Loucy (cell line): Measurements from ENCODE around the gene LUC7L.

Experiments used
- CTCF ChIP-seq: fragments of 200-600 bp; sonication (generic); conservative IDR thresholded peaks from 2 replicates; pipeline ENCODE4 v1.5.1; 2014; ENCODE audit warnings: mild to moderate bottlenecking, antibody characterized with exemption, low read length
- EZH2phosphoT487 ChIP-seq: fragments of 200-600 bp; IDR thresholded peaks from 2 replicates; pipeline ENCODE4 v1.6.1; 2018; ENCODE audit warnings: antibody characterized with exemption, mild to moderate bottlenecking, moderate library complexity, borderline replicate concordance

GRCh38 chr16:146646-147045, 82.6 kb downstream of the LUC7L start:
- TF ChIP-seq CTCF (no peak), EZH2phosphoT487 (no peak)
